ENCODE measurements around the gene FAM186B. TPM values are rescaled to one million over a fixed set of nuclear protein-coding genes. Genes with fewer than 3 reads are reported as not detected.

FAM186B gene
- total RNA-seq, 1 donor from 2014 or later, result not detected

GRCh38 chr12:49539406-49540228 is 65.8 kb downstream of the FAM186B start:
- TF ChIP-seq CTCF (IDR thresholded peaks at IDR 0.05) (no peak), EZH2 (IDR thresholded peaks at IDR 0.05) (peak; percentile 95), EZH2phosphoT487 (IDR thresholded peaks at IDR 0.05) (peak; percentile 91)
- DNase-seq (ENCODE audit: low spot score), result no peak
- Histone ChIP-seq H3K27me3 (peaks cover 100% of the 10 kb centered on the region), H3K4me2 (peak overlapping the region; percentile 27), H3K36me3 (no peaks in the 10 kb centered on the region), H2AFZ (replicated peaks) (no peak overlapping the region), H3K27ac (no peak overlapping the region), H3K4me1 (peaks cover 13% of the 10 kb centered on the region), H4K20me1 (ENCODE audit: low read depth) (peaks cover 22% of the 10 kb centered on the region), H3K9me3 (ENCODE audit: low read depth) (no peaks in the 10 kb centered on the region), H3F3A (ENCODE audit: low read depth) (peaks cover 29% of the 10 kb centered on the region), H3K4me3 (no peak overlapping the region), H3K79me2 (ENCODE audit: low read depth) (no peaks in the 10 kb centered on the region), H3K9ac (no peak overlapping the region)
- H3K4me3 Mint-ChIP-seq, result peak overlapping the region; percentile 79
- no peaks in the 10 kb centered on the region for H3K9me3 Mint-ChIP-seq
- H3K4me1 Mint-ChIP-seq, result peaks cover 31% of the 10 kb centered on the region
- no peak overlapping the region for H3K27ac Mint-ChIP-seq
- peaks cover 61% of the 10 kb centered on the region for H3K27me3 Mint-ChIP-seq (ENCODE audit: insufficient read depth, low read depth)
- no peaks in the 10 kb centered on the region for H3K36me3 Mint-ChIP-seq

- H3K79me2 ChIP-seq (ENCODE audit: low read depth), result no peaks in the 10 kb centered on the region
- H3K27ac ChIP-seq, result no peak within 1 kb of the TSS
- Mint-ChIP-seq H3K27ac (no peak within 1 kb of the TSS), H3K36me3 (no peaks in the 10 kb centered on the region), H3K9me3 (no peaks in the 10 kb centered on the region), H3K27me3 (ENCODE audit: insufficient read depth, low read depth) (peaks cover 63% of the 10 kb centered on the region), H3K4me1 (peaks cover 27% of the 10 kb centered on the region), H3K4me3 (peak within 1 kb of the TSS; percentile 82)
- H3K36me3 ChIP-seq, result no peaks in the 10 kb centered on the region
- peaks cover 95% of the 10 kb centered on the region for H3K27me3 ChIP-seq
- no peak for TF ChIP-seq CTCF (IDR thresholded peaks at IDR 0.05)
- peak; percentile 79 for TF ChIP-seq EZH2phosphoT487 (IDR thresholded peaks at IDR 0.05)
- TF ChIP-seq EZH2 (IDR thresholded peaks at IDR 0.05), result peak; percentile 68
- H2AFZ ChIP-seq (replicated peaks), result peak within 1 kb of the TSS; percentile 70
- peak within 1 kb of the TSS; percentile 49 for H3K4me3 ChIP-seq
- no peaks in the 10 kb centered on the region for H3K9me3 ChIP-seq (ENCODE audit: low read depth)
- H3F3A ChIP-seq (ENCODE audit: low read depth), result peaks cover 32% of the 10 kb centered on the region
- H3K4me2 ChIP-seq, result peak within 1 kb of the TSS; percentile 89
- peak; percentile 87 for DNase-seq (ENCODE audit: low spot score)
- peaks cover 6% of the 10 kb centered on the region for H3K4me1 ChIP-seq
- H3K9ac ChIP-seq, result no peak within 1 kb of the TSS
- peaks cover 22% of the 10 kb centered on the region for H4K20me1 ChIP-seq (ENCODE audit: low read depth)
Observed at GRCh38 chr12:49538510-49539403, 66.7 kb downstream of the FAM186B start, which contains the start of gene KCNH3. Gene KCNH3 (plus strand): TSS chr12:49539030. CDS start chr12:49539417, 387 bp downstream.

GRCh38 chr12:49537752-49538509 is 67.5 kb downstream of the FAM186B start:
- Histone ChIP-seq H3K36me3 (no peaks in the 10 kb centered on the region), H4K20me1 (ENCODE audit: low read depth) (peaks cover 22% of the 10 kb centered on the region), H3K4me1 (peaks cover 6% of the 10 kb centered on the region), H3K79me2 (ENCODE audit: low read depth) (no peaks in the 10 kb centered on the region), H3K9me3 (ENCODE audit: low read depth) (no peaks in the 10 kb centered on the region), H3K9ac (no peak overlapping the region), H2AFZ (replicated peaks) (peak overlapping the region; percentile 70), H3K4me3 (peak overlapping the region; percentile 49), H3K27me3 (peaks cover 87% of the 10 kb centered on the region), H3K27ac (no peak overlapping the region), H3K4me2 (peak overlapping the region; percentile 89), H3F3A (ENCODE audit: low read depth) (peaks cover 32% of the 10 kb centered on the region)
- H3K27ac Mint-ChIP-seq, result no peak overlapping the region
- no peaks in the 10 kb centered on the region for H3K36me3 Mint-ChIP-seq
- peak; percentile 76 for DNase-seq (ENCODE audit: low spot score)
- H3K9me3 Mint-ChIP-seq, result no peaks in the 10 kb centered on the region
- H3K4me1 Mint-ChIP-seq, result peaks cover 23% of the 10 kb centered on the region
- H3K27me3 Mint-ChIP-seq (ENCODE audit: insufficient read depth, low read depth), result peaks cover 58% of the 10 kb centered on the region
- H3K4me3 Mint-ChIP-seq, result peak overlapping the region; percentile 82
- peak; percentile 74 for TF ChIP-seq EZH2phosphoT487 (IDR thresholded peaks at IDR 0.05)
- peak; percentile 28 for TF ChIP-seq CTCF (IDR thresholded peaks at IDR 0.05)
- TF ChIP-seq EZH2 (IDR thresholded peaks at IDR 0.05), result peak; percentile 95
